GM12891 (cell line): ENCODE data around the gene CSNK1G1. TPM values are rescaled to one million over a fixed set of nuclear protein-coding genes. Genes with fewer than 3 reads are reported as not detected.
A peak's percentile ranks its signal among the peaks of the same experiment; 100 is the strongest.
"Not testable (repeated sequence)": the region's sequence is repeated elsewhere in the genome, so short reads cannot be mapped to it uniquely, and the experiment has no call there.

Experiments used
- DNase-seq: peaks from one replicate; pipeline ENCODE4 v3.0.0; 2011; ENCODE audit warnings: low spot score; ENCODE audit not compliant: insufficient read length
- FAIRE-seq: peaks from 2 replicates; lab custom pipeline; 2011; peaks lifted over from hg19 to GRCh38; lab: Jason Lieb, UNC
- PAX5 ChIP-seq: IDR thresholded peaks from 2 replicates; pipeline ENCODE4 v1.6.1; 2011; ENCODE audit warnings: low read length, moderate library complexity, mild to moderate bottlenecking; ENCODE audit not compliant: insufficient read depth, severe bottlenecking
- POLR2A ChIP-seq: IDR thresholded peaks from 2 replicates; pipeline ENCODE4 v1.6.1; 2011; ENCODE audit warnings: low read depth, low read length, control low read depth
- POLR2AphosphoS5 ChIP-seq: IDR thresholded peaks from 2 replicates; pipeline ENCODE4 v1.6.1; 2011; ENCODE audit warnings: low read depth, low read length, control low read depth
- POU2F2 ChIP-seq: IDR thresholded peaks from 2 replicates; pipeline ENCODE4 v1.6.1; 2011; ENCODE audit warnings: low read depth, mild to moderate bottlenecking, control low read depth, low read length, moderate library complexity
- SPI1 ChIP-seq: IDR thresholded peaks from 2 replicates; pipeline ENCODE4 v1.6.1; 2011; ENCODE audit warnings: low read depth, low read length, control low read depth
- TAF1 ChIP-seq: IDR thresholded peaks from 2 replicates; pipeline ENCODE4 v1.6.1; 2011; ENCODE audit warnings: low read depth, low read length, control low read depth
- polyA plus RNA-seq: library from polyadenylated mRNA; unstranded; fragments of >200 nt; gene quantifications from one replicate; pipeline ENCODE4 v1.2.1, GENCODE V29; 2012; ENCODE audit warnings: low read depth, missing spikeins, inconsistent platforms; ENCODE audit not compliant: missing spikeins

CSNK1G1 gene
- 8.1 TPM for polyA plus RNA-seq

GRCh38 chr15:64355944-64356709 is at the start of gene CSNK1G1:
TSS of gene CSNK1G1 (minus strand) at chr15:64356173. CDS start at chr15:64300499, 55,674 bp downstream.
- DNase-seq (peak; percentile 77), FAIRE-seq (peak; percentile 98)
- TF ChIP-seq TAF1 (no peak; the same call in 1 of the 2 replicates), SPI1 (peak; percentile 73), PAX5 (no peak), POLR2AphosphoS5 (peak; percentile 50; the same call in 1 of the 2 replicates), POU2F2 (no peak; the same call in 1 of the 2 replicates), POLR2A (0 out of 2 replicates have a peak, but pooled peaks have one; percentile 25)

GRCh38 chr15:64400583-64400982 is 44.6 kb upstream of the CSNK1G1 start:
- FAIRE-seq (no peak), DNase-seq (no peak)
- no peak for TF ChIP-seq SPI1
- TF ChIP-seq POLR2AphosphoS5, result no peak
- TF ChIP-seq POLR2A, result no peak
- no peak for TF ChIP-seq POU2F2
- no peak for TF ChIP-seq PAX5

DNA sequence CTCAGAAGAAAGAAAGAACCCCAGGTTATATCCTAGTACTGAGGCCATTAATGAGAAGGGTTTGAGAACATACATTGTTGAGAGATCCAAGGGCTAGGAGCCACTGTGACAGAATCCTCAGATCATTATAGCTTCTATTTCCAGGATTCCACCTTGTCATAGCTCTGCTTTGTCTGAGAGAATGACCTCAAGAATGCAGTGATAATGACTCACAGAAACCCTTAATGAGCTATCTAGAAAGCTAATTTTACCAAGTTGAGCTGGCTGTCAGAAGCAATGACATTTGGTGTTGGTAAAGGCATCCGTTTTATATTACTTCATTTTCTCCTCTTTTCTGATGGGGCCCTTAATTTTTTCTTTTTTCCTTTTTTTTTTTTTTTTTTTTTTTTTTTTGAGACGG is 42.6 kb upstream of the CSNK1G1 start:
- DNase-seq (no peak), FAIRE-seq (no peak)
- TF ChIP-seq POLR2AphosphoS5, result no peak
- no peak for TF ChIP-seq POLR2A
- TF ChIP-seq POU2F2, result no peak
- no peak for TF ChIP-seq PAX5
- TF ChIP-seq SPI1, result no peak
- no peak for TF ChIP-seq TAF1

DNA sequence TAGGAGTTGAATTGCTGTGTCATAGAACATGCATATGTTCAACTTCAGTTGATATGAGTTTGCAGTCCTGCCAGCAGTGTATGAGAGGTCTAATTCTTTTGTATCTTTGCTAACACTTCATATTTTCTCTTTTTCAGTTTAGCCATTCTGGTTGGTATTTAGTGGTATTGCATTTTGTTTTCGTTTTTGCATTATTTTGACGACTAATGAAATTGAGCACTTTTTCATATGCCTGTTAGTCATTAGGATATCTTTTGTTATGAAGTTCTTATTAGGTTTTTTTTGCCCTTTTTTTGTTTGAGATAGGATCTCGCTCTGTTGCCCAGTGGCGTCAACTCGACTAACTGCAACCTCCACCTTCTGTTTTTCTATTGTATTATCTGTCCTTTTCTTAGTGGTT is 40.8 kb upstream of the CSNK1G1 start:
- FAIRE-seq (no peak), DNase-seq (no peak)
- TF ChIP-seq TAF1, result no peak
- TF ChIP-seq POLR2A, result no peak
- TF ChIP-seq PAX5, result no peak
- TF ChIP-seq POLR2AphosphoS5, result no peak
- no peak for TF ChIP-seq POU2F2
- TF ChIP-seq SPI1, result no peak

DNA sequence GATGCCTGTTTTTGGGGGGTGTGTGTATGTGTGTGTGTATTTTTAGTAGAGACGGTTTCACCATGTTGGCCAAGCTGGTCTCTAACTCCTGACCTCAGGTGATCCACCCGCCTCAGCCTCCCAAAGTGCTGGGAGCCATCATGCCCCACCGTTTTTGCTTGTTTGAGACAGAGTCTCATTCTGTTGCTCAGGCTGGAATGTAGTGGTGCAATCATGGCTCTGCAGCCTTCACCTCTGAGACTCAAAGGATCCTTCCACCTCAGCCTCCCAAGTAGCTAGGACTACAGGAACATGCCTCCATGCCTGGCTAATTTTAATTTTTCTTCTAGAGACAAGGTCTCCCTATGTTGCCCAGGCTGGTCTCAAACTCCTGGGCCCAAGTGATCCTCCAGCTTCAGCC is 36.5 kb upstream of the CSNK1G1 start:
- not testable (repeated sequence) for FAIRE-seq, DNase-seq

- no peak for TF ChIP-seq SPI1
- no peak for TF ChIP-seq TAF1
- no peak for TF ChIP-seq POU2F2
- TF ChIP-seq PAX5, result no peak
- no peak for TF ChIP-seq POLR2AphosphoS5
- TF ChIP-seq POLR2A, result no peak
- DNase-seq (no peak), FAIRE-seq (no peak)
Measured at GRCh38 chr15:64389036-64389435, 33.1 kb upstream of the CSNK1G1 start.

DNA sequence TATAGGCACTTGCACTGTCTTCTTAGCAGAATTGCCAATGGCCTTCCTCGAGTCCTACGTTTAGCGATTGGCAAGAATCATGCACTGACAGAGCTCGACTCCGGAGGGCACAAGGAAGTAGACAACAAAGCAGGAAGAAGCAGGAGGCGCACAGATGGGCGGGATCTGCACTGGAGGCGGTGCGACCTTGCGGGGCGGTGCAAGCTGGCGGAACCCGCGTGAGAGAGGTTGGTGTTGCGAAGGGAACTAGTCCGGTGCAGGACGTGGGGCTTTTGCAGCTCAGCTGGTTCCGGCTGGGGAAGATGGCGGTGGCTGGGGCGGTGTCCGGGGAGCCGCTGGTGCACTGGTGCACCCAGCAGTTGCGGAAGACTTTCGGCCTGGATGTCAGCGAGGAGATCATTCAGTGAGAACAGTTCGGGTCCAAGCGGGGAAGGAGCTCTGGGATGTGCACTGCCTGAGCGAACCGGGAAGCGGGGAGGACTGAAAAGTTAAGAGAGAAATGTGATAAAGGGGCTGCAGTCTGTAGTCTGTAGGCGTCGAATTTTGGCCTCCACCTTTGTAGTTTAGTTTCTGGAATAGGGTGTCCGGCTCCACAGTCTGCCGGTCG is 31.7 kb upstream of the CSNK1G1 start, which contains the start of gene TRIP4:
TSS of gene TRIP4 (plus strand) at position 275 of the 607 bp plus-strand sequence. CDS start at position 303, 28 bp downstream.
- TF ChIP-seq POLR2A, result peak; percentile 95
- peak; percentile 89 for TF ChIP-seq PAX5
- peak; percentile 97 for TF ChIP-seq TAF1
- TF ChIP-seq SPI1, result peak; percentile 34
- peak; percentile 93 for TF ChIP-seq POLR2AphosphoS5
- peak; percentile 93 for TF ChIP-seq POU2F2
- DNase-seq (peak; percentile 83), FAIRE-seq (peak; percentile 99)

DNA sequence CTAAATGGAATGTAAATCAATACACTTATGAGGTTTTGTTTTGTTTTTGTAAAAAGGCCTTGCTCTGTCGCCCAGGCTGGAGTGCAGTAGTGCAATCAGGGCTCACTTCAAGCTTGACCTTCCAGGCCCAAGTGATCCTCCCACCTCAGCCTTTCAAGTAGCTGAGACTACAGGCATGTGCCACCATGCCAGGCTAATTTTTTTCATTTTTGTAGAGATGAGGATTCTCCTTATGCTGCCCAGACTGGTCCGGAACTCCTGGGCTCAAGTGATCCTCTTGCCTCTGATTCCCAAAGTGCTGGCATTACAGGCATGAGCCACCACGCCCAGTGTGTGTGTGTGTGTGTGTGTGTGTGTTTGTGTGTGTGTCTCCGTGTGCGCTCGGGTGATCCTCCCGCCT is 30.3 kb upstream of the CSNK1G1 start:
- FAIRE-seq (no peak), DNase-seq (no peak)
- TF ChIP-seq POLR2A, result no peak
- TF ChIP-seq TAF1, result no peak
- no peak for TF ChIP-seq POLR2AphosphoS5
- TF ChIP-seq SPI1, result no peak
- TF ChIP-seq POU2F2, result no peak
- TF ChIP-seq PAX5, result no peak

DNA sequence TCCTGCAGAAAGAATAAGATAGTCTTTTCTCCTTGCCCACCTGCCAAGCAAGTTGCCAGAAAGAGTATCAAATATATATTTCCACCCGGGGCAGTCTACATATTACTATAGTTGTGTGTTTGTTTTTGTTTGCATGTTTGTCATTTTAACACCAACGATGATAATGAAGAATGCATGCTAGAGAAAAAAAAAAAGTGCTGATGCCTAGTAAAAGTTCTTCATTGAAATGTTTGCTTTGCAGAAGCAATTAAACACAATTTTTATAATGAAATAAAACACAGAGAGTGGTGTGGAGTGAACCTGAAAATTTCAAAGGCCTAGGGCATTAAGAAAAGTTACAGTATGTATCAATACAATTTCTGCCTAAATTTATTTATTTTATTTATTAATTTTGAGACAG is 27.8 kb upstream of the CSNK1G1 start:
- TF ChIP-seq POLR2AphosphoS5, result no peak
- TF ChIP-seq POU2F2, result no peak
- no peak for TF ChIP-seq TAF1
- no peak for TF ChIP-seq SPI1
- no peak for TF ChIP-seq POLR2A
- no peak for TF ChIP-seq PAX5
- FAIRE-seq (no peak), DNase-seq (no peak)
